GM23338 (cell line): ENCODE results near the gene MTCH2.

ENCODE experiments used
- CREB1 ChIP-seq: fragments of 250-450 bp; sonication (Bioruptor Pico); IDR thresholded peaks from 2 replicates; pipeline ENCODE4 v1.5.0; 2020; ENCODE audit warnings: low read depth, mild to moderate bottlenecking, moderate library complexity
- CTCF ChIP-seq, 2 experiments: fragments of 200-600 bp in 1 of 2; sonication (generic) in 1 of 2; conservative IDR thresholded peaks; 2 replicates each; pipeline versions ENCODE4 v1.5.1 to v1.6.1; 2016 to 2017; ENCODE audit warnings: antibody characterized with exemption in 2 of 2, low read depth in 2 of 2, mild to moderate bottlenecking in 2 of 2, moderate library complexity in 1 of 2
- ETS1 ChIP-seq: IDR thresholded peaks from 2 replicates; pipeline ENCODE4 v1.6.1; 2016; ENCODE audit warnings: antibody characterized with exemption
- EZH2 ChIP-seq: fragments of 200-600 bp; sonication (generic); IDR thresholded peaks from one replicate; pipeline ENCODE4 v1.8.0; 2017; ENCODE audit warnings: antibody characterized with exemption, mild to moderate bottlenecking, low read depth; ENCODE audit not compliant: unreplicated experiment
- EZH2phosphoT487 ChIP-seq: fragments of 200-600 bp; sonication (generic); IDR thresholded peaks from one replicate; pipeline ENCODE4 v1.8.1; 2018; ENCODE audit warnings: antibody characterized with exemption; ENCODE audit not compliant: unreplicated experiment
- NANOG ChIP-seq: IDR thresholded peaks from 2 replicates; pipeline ENCODE4 v1.6.1; 2016; ENCODE audit warnings: antibody characterized with exemption, borderline replicate concordance
- POLR2AphosphoS5 ChIP-seq: IDR thresholded peaks from 2 replicates; pipeline ENCODE4 v1.6.1; 2016; ENCODE audit warnings: antibody characterized with exemption, low read depth
- STAT1 ChIP-seq: IDR thresholded peaks from one replicate; pipeline ENCODE4 v1.6.1; 2016; ENCODE audit warnings: antibody characterized with exemption; ENCODE audit not compliant: unreplicated experiment
- ZNF114 ChIP-seq: fragments of 250-450 bp; sonication (Bioruptor Pico); IDR thresholded peaks from 2 replicates; pipeline ENCODE4 v1.5.0; 2020; ENCODE audit warnings: mild to moderate bottlenecking, moderate library complexity
- ZNF331 ChIP-seq: fragments of 250-450 bp; sonication (Bioruptor Pico); IDR thresholded peaks from 2 replicates; pipeline ENCODE4 v1.5.0; 2020; ENCODE audit warnings: low read depth, mild to moderate bottlenecking, moderate library complexity
- TF ChIP-seq, protein P1 (sequence below): IDR thresholded peaks from one replicate; pipeline ENCODE4 v1.6.1; 2018; ENCODE audit warnings: antibody characterized with exemption; ENCODE audit not compliant: unreplicated experiment

- no peak for TF ChIP-seq POLR2AphosphoS5
- no peak for TF ChIP-seq CTCF (conservative IDR thresholded peaks at IDR 0.05; ENCODE audit: low read depth in 2 of 2)
- no peak for TF ChIP-seq CREB1 (CRISPR knock-in tag)
- TF ChIP-seq STAT1 = no peak
- TF ChIP-seq NANOG = no peak
- no peak for TF ChIP-seq EZH2phosphoT487
- no peak for TF ChIP-seq EZH2
- TF ChIP-seq ZNF114 (CRISPR knock-in tag) = no peak
- TF ChIP-seq, protein P1, sequence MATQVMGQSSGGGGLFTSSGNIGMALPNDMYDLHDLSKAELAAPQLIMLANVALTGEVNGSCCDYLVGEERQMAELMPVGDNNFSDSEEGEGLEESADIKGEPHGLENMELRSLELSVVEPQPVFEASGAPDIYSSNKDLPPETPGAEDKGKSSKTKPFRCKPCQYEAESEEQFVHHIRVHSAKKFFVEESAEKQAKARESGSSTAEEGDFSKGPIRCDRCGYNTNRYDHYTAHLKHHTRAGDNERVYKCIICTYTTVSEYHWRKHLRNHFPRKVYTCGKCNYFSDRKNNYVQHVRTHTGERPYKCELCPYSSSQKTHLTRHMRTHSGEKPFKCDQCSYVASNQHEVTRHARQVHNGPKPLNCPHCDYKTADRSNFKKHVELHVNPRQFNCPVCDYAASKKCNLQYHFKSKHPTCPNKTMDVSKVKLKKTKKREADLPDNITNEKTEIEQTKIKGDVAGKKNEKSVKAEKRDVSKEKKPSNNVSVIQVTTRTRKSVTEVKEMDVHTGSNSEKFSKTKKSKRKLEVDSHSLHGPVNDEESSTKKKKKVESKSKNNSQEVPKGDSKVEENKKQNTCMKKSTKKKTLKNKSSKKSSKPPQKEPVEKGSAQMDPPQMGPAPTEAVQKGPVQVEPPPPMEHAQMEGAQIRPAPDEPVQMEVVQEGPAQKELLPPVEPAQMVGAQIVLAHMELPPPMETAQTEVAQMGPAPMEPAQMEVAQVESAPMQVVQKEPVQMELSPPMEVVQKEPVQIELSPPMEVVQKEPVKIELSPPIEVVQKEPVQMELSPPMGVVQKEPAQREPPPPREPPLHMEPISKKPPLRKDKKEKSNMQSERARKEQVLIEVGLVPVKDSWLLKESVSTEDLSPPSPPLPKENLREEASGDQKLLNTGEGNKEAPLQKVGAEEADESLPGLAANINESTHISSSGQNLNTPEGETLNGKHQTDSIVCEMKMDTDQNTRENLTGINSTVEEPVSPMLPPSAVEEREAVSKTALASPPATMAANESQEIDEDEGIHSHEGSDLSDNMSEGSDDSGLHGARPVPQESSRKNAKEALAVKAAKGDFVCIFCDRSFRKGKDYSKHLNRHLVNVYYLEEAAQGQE = no peak
- TF ChIP-seq ETS1 = no peak
- TF ChIP-seq ZNF331 = no peak
Measured at GRCh38 chr11:47659276-47659675, 16.9 kb upstream of the MTCH2 start.
